Measurements from ENCODE around the gene TGIF2.
"Not testable (repeated sequence)": the region's sequence is repeated elsewhere in the genome, so short reads cannot be mapped to it uniquely, and the experiment has no call there.

The TGIF2 gene

GRCh38 chr20:36547186-36548005 lies 26.0 kb upstream of the TGIF2 start:
- DNase-seq (ENCODE audit: low read depth): no peak

GRCh38 chr20:36548006-36548315 lies 25.4 kb upstream of the TGIF2 start:
- no peak for DNase-seq (ENCODE audit: low read depth)

DNA sequence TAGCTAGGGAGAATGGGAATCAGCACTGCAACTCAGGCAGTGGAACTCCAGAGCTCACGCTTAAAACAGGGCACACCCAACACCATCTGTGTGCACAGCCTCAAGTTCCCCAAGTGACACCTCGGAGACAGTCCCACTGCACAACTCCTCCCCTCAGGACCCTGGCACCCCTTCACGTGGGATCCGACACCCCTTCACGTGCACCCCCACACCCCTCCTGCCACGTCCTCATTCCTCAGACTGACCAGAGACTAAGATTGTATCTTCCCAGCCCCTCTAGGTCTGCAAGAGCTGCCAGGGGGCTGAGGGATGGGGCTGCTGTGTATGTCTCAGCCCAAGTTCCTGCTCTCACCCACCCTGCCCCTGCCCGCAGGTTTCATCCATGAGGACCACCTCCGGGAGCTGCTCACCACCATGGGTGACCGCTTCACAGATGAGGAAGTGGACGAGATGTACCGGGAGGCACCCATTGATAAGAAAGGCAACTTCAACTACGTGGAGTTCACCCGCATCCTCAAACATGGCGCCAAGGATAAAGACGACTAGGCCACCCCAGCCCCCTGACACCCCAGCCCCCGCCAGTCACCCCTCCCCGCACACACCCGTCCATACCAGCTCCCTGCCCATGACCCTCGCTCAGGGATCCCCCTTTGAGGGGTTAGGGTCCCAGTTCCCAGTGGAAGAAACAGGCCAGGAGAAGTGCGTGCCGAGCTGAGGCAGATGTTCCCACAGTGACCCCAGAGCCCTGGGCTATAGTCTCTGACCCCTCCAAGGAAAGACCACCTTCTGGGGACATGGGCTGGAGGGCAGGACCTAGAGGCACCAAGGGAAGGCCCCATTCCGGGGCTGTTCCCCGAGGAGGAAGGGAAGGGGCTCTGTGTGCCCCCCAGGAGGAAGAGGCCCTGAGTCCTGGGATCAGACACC lies 24.4 kb upstream of the TGIF2 start:
- DNase-seq (ENCODE audit: low read depth): no peak

- no peak for DNase-seq (ENCODE audit: low read depth)
Observed at GRCh38 chr20:36549628-36549941, 23.8 kb upstream of the TGIF2 start.

GRCh38 chr20:36549942-36550789 lies 23.2 kb upstream of the TGIF2 start:
- no peak for DNase-seq (ENCODE audit: low read depth)

- DNase-seq (ENCODE audit: low read depth): no peak
Observed at GRCh38 chr20:36550790-36551299, 22.6 kb upstream of the TGIF2 start.

GRCh38 chr20:36555248-36555647 lies 18.1 kb upstream of the TGIF2 start:
- DNase-seq (ENCODE audit: low read depth): no peak

DNA sequence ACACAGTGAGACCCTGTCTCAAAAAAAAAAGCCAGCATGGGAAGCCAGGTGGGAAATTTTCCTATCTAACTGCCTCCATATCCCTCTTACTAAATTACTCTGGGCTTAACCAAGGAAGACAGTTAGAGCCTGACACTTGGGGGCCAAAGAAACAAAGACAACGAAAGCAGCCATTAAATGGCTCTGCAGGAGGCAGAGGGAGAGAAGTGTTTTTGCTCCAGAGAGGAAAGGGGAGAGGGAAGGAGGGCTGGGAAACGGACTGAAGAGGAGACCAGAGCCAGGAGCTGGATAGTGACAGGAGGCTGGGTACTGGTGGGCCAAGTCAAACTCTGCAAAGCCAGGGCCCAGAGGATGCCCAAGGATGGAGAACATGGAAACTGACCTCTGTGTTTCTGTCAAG lies 10.7 kb upstream of the TGIF2 start:
- DNase-seq (ENCODE audit: low read depth): no peak

GRCh38 chr20:36563374-36563773 lies 10.0 kb upstream of the TGIF2 start:
- DNase-seq (ENCODE audit: low read depth): no peak

- not testable (repeated sequence) for DNase-seq (ENCODE audit: low read depth)
Observed at GRCh38 chr20:36564078-36564725, 9.2 kb upstream of the TGIF2 start.

DNA sequence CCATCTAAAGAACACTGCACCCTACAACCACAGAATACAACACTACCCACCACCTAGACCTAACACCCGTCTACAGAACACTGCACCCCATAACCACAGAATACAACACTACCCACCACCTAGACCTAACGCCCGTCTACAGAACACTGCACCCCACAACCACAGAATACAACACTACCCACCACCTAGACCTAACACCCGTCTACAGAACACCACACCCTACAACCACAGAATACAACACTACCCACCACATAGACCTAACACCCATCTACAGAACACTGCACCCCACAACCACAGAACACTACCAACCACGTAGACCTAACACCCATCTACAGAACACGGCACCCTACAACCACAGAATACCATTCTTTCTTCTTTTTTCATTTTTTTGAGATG lies 8.7 kb upstream of the TGIF2 start:
- not testable (repeated sequence) for DNase-seq (ENCODE audit: low read depth)

DNA sequence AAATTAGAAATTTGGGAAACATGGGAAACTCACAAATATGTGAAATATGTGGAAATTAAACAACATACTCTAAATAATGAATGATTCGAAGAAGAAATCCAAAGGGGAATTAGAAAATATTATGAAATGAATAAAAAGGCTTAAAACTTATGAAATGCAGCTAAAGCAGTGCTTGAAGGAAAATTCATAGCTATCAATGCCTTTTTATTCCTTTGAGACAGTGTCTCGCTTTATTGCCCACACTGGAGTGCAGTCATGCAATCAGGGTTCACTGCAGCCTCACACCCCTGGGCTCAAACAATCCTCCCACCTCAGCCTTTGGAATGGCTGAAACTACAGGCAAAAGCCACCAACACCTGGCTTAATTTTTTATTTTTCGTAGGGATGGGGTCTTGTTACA lies 7.9 kb upstream of the TGIF2 start:
- no peak for DNase-seq (ENCODE audit: low read depth)

GRCh38 chr20:36569847-36570429 lies 3.5 kb upstream of the TGIF2 start:
- DNase-seq (ENCODE audit: low read depth): no peak

DNA sequence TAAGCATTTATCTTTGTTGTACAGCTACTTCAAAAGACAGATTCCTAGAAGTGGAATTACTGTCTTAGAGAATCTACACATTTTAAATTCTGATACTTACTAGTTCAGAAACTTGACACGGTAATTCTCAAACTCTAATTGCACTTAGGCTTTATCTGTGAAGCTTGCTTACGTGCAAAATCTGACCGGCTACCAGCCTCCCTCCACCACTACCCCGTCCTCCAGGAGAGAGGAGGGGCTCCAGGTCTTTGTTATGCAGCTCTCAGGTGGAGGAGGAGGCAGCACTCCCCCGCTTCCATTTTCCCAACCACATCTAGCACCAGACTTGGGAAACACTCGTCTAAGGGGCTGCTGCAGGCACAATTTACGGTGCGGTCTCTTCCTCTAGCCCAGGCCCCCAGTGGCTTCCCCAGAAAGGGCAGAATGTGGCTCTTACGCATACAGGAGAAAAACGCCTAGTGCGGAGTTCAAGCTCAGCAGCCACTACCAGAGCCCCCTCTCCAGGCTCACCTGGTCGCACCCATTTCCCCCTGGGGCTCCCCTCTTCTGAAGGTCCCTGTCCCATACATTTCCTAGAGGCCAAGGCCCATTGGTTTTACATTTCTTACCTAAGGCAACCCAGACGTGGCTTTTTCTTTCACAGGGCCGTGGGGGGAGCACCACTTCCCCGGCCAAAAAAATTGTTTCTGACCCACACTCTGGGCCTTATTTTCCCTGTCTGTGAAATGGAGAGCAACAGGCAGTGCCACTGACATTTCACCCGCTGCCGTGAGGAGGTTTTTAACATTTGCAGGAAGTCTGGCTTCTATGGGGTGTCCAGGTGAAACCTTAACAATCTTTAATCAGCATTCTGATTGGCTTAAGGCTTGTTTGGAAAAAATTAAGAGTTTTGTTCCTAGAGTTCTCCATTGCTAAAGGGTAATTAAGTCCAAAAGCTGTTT lies 1.6 kb upstream of the TGIF2 start:
- DNase-seq (ENCODE audit: low read depth): no peak

GRCh38 chr20:36572701-36573102 lies 695 bp upstream of the TGIF2 start:
- DNase-seq (ENCODE audit: low read depth): peak; percentile 42

DNA sequence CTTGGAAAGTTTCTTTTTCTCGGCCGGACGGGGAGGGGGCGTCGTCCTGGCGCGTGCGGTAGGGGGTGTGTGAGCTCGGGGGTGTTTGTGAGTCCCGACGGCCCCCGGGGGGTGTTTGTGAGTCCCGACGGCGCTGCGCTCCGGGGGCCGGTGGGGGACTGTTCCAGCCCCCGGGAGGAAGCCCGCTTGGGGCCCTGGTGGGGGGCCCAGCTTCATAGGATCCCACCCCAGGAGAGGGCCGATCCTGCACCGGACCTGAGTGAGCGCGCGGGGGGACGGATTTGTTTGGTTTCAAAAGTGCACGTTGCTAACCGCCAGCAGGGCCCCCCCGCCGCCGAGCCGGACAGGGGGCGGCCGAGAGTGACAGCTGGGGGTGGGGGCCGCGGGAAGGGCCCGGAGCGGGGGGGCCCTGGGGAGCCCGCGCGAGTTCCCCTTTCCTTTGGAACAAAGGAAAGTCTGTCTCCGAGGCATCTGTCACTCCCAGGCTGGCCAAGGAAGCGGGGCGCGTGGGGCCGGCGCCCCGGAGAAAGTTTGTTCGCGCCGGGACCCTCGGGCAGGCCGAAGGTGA lies 485 bp downstream of the TGIF2 start:
- no peak for DNase-seq (ENCODE audit: low read depth)

DNA sequence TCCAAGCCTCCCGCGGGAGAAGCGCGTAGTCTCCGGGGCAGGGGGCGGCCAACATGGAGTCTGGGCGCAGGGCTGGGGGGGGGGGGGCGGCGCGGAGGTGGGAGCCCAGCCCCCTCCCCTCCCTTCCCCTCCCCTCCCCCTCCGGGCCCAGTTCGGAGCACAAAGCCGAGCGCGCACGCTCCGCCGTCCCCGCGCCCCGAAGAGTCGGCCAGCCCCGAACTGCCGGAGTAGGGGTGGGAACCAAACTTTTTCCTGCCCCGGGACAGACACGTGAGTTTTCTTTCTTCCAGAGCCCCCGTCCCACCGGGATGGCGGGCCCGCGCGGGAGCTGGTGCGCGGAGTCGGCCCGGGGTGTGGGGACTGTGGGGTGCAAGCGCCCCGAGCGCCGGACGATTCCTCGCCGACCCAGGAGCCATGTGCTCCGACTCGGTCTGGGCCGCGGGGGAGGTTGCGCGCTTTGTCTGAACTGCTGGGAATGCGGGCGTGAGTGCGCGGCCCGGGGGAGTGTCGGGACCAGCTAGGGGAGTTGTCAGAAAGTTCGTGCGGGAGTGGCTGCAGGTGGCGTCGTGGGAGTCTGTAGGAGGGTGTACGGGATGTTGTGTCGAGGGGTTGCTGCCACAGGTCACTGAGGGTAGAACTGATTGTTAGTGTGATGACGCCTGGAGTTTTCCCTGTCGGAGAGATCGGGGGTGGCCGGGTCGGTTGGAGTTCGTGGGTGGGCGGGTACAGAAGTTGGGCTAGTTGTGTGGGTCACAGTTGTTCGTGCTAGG lies 1.2 kb downstream of the TGIF2 start:
- no peak for DNase-seq (ENCODE audit: low read depth)

DNA sequence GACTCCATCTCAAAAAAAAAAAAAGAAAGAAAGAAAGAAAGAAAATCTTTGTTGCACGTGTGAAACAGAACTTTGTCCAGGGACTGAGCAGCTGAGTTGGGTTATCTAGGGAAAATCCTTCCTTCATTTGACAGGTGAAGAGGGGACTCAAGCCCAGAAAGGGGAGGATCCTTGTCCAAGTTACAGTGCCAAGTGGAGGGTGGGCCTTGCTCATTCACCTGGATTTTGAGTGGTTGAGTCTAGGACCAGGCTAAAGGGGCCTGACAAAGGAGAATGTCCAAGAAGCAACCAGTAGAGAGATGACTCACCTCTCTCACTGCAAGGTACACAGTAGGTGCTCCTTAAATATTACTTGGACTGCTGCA lies 2.7 kb downstream of the TGIF2 start:
- no peak for DNase-seq (ENCODE audit: low read depth)

DNA sequence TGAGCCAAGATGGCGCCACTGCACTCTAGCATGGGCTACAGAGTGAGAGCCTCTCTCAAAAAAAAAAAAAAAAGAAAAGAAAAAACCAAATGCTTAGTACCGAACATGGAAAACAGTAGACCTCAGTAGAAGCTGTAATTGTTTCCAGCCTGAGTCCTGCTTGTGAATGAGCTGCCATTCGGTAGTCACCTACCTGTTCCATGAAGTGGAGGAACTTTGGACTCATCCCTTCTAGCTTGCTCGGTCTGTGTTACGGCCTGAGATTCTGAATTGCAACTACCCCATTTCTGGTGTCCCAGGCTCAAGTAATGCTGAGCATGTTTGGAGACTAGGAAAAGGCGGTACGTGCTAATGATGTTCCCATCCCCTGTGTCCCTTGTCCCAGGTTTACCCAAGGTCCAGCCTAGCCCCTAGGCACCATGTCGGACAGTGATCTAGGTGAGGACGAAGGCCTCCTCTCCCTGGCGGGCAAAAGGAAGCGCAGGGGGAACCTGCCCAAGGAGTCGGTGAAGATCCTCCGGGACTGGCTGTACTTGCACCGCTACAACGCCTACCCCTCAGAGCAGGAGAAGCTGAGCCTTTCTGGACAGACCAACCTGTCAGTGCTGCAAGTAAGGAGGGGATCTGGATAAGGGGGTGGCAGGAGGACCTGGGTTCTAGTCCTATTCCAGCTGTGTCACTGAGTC lies 5.1 kb downstream of the TGIF2 start:
- DNase-seq (ENCODE audit: low read depth): no peak
